Astrocyte of the spinal cord (primary cell): ENCODE measurements around the gene SYCP2L.
"Not testable (repeated sequence)": the region's sequence is repeated elsewhere in the genome, so short reads cannot be mapped to it uniquely, and the experiment has no call there.

Experiments
- DNase-seq: peaks from one replicate; pipeline ENCODE4 v3.0.0; 2011; ENCODE audit warnings: low read depth, low spot score
- H3K4me3 ChIP-seq: 2 replicates; pipeline ENCODE4 v1.5.1; 2011; ENCODE audit warnings: low read depth, mild to moderate bottlenecking, low read length, moderate library complexity
- CTCF ChIP-seq: IDR thresholded peaks from 2 replicates; pipeline ENCODE4 v1.5.1; 2012; ENCODE audit warnings: low read depth, mild to moderate bottlenecking, low read length, inconsistent platforms
- in situ Hi-C: cut with HindIII; loops from 2 replicates; pipeline ENCODE4 v1.10.0; 2017; ENCODE audit warnings: low sequenced_read_pairs

Gene SYCP2L

GRCh38 chr6:10862361-10862760 is 24.5 kb upstream of the SYCP2L start:
- H3K4me3 ChIP-seq, result no peak overlapping the region
- DNase-seq, result no peak
- no peak for TF ChIP-seq CTCF
- in situ Hi-C loops, result no loop called here

- in situ Hi-C loops, H3K4me3 ChIP-seq, DNase-seq: not testable (repeated sequence)
These were observed 23.8 kb upstream of the SYCP2L start for GRCh38 chr6:10863031-10863430.

- H3K4me3 ChIP-seq, in situ Hi-C loops, DNase-seq: not testable (repeated sequence)
These were observed 20.1 kb upstream of the SYCP2L start for GRCh38 chr6:10866709-10867108.

- no peak for DNase-seq
- in situ Hi-C loops, result no loop called here
- H3K4me3 ChIP-seq, result no peak overlapping the region
- TF ChIP-seq CTCF, result no peak
These were observed 18.9 kb upstream of the SYCP2L start for GRCh38 chr6:10867952-10868351.

GRCh38 chr6:10873374-10873773 is 13.5 kb upstream of the SYCP2L start:
- in situ Hi-C loops, result no loop called here
- no peak for TF ChIP-seq CTCF
- DNase-seq, result no peak
- no peak overlapping the region for H3K4me3 ChIP-seq

- H3K4me3 ChIP-seq, result no peak overlapping the region
- no peak for TF ChIP-seq CTCF
- DNase-seq, result no peak
- in situ Hi-C loops, result no loop called here
These were observed 12.6 kb upstream of the SYCP2L start for GRCh38 chr6:10874207-10874606.

GRCh38 chr6:10875026-10875425 is 11.8 kb upstream of the SYCP2L start:
- in situ Hi-C loops, result no loop called here
- H3K4me3 ChIP-seq, result no peak overlapping the region
- no peak for TF ChIP-seq CTCF
- DNase-seq, result no peak

GRCh38 chr6:10877012-10877411 is 9.8 kb upstream of the SYCP2L start:
- no peak for DNase-seq
- TF ChIP-seq CTCF, result no peak
- no peak overlapping the region for H3K4me3 ChIP-seq
- in situ Hi-C loops, result no loop called here
